Tongue (tissue), 2 donors: Measurements from ENCODE around the gene FAT1. TPM values are rescaled to one million over a fixed set of nuclear protein-coding genes. Genes with fewer than 3 reads are reported as not detected.
A peak's percentile ranks its signal among the peaks of the same experiment; 100 is the strongest.

Experiments
- DNase-seq: peaks from one replicate; pipeline ENCODE4 v3.0.0-alpha.2; 2015
- total RNA-seq: library from RNA; depleted of rRNA; stranded (reverse); fragments of >200 nt; gene quantifications from one replicate; pipeline ENCODE4 v1.2.3, GENCODE V29; 2014

The FAT1 gene
- total RNA-seq, 1 donor from 2014 or later = 151 TPM

- peak; percentile 66 for DNase-seq
These were observed 117.1 kb downstream of the FAT1 start for GRCh38 chr4:186606591-186606992.

DNA sequence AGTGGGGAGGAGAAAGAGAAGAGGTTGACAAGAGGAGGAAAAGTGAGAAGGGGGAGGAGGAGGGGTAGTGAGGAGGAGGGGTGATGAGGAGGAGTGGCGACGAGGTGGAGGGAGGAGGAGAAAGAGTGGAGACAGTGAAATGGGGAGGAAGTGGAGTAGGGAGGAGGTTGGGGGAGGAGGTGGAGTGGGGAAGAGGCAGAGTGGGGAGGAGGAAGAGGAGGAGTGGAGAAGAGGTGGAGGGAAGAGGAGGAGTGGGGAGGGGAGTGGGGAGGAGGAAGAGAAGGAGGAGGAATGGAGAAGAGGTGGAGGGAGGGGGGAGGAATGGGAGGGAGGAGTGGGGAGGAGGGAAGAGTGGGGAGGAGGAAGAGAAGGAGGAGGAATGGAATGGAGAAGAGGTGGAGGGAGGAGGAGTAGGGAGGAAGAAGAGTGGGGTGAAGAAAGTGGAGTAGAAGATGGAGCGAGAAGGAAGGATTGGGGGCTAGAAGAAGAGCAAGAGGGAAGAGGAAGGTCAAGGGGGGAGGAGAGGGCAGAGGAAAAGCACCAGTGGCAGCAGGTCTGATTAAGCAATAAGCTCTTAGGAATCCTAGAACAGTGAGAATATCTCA lies 118.3 kb downstream of the FAT1 start:
- DNase-seq = no peak

- DNase-seq = peak; percentile 49
These were observed 119.4 kb downstream of the FAT1 start for GRCh38 chr4:186604124-186604807.

- no peak for DNase-seq
These were observed 120.7 kb downstream of the FAT1 start for GRCh38 chr4:186602978-186603377.

DNA sequence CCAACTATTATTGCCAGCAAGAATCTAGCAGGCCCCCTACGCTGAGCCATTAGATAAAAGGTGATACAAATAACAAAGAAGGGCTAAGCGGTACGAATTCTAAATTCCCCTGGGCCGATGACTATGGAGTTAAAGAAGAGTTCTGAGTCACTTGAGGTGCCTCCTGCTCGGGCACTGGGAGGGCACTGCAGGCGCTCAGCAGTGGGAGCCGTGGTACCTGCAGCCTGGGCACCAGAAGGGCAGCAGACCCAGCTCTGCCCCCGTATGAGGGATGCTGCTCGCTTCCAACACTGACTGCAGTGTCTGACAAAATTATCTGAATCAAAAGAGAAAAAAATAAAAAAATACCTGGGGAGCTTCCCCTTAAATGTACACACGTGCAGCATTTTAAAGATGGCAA lies 124.2 kb downstream of the FAT1 start:
- DNase-seq = no peak

GRCh38 chr4:186598686-186599085 lies 125.0 kb downstream of the FAT1 start:
- no peak for DNase-seq

GRCh38 chr4:186596850-186597390 lies 126.7 kb downstream of the FAT1 start:
- no peak for DNase-seq

DNA sequence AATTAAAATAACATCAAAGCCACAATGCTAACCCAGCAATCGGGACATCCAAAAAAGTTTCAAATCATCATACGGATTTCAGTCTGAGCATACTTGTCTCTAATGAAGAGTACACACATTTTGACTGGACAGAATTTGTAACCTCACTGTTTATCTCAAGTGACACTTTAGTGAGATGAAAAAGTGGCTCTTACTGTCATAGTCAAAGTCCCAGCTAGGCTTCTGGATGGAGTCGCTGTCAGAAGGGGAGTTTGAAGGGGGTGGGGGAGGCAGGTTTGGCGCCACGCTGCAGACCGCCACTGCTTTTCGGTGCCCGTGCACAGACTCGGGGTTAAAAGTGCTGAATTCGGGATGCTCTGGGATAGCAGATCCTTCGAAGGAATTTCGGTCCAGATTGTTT lies 127.3 kb downstream of the FAT1 start:
- no peak for DNase-seq

DNA sequence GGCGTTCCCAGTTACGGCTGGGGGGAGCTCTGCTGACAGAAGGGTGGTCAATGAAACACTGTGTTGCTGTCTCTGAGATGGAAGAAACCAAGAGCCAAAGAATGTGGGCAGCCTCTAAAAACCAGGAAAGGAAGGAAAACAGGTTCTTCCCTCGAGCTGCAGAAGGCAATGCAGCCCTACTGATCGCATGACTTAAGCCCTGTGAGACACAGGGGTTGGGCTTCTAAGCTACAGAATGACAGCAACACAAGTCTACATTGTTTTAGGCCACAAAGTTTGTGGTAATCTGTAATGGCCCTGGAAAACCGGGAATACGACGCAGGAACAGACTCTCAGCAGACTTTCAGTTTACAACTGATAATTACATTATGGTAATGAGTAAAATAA lies 130.1 kb downstream of the FAT1 start:
- no peak for DNase-seq

DNA sequence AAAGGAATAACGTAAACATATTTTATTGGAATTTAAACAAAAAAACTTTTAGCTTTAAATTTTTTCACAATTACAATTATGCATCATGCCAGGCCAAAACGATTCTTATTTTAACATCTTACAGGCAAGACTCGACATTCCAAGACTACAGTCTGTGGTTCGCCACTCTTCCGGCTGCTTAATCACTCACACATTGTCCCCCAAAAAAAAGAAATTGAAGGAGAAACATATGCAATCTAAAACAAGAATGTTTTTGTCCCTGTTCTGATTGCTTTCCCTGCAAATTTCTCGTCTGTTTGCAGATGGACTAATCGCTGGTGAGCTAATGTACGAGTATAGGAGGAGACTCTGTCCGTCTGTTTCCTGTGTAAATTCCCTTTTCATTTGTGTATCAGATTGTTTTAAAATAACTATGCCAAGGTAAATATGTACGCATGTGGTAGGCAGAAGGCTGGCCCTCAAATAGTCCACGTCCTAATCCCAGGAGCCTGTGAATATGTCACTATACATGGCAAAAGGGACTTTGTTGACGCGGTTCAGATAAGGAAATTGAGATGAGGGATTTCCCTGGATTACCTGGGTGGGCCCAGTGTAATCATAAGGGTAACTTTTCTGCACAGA lies 130.6 kb downstream of the FAT1 start:
- no peak for DNase-seq

DNA sequence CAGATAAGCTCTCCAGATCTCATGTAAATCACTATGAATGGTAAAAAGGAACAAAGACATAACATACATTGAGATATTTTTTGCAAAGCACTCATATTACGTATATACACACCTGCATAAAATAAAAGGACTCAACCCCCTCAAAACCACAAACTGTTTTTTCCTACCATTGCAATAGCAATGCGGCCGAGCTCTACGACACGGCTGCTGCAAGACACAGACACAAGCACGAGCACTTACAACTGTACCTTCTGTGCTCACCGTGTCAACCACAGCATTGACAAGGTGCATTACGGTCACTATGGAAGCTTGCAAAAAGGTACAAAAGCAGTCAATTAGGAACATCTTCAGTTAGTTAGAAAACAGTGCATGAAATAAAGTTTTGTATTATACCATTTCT lies 131.2 kb downstream of the FAT1 start:
- DNase-seq = no peak

DNA sequence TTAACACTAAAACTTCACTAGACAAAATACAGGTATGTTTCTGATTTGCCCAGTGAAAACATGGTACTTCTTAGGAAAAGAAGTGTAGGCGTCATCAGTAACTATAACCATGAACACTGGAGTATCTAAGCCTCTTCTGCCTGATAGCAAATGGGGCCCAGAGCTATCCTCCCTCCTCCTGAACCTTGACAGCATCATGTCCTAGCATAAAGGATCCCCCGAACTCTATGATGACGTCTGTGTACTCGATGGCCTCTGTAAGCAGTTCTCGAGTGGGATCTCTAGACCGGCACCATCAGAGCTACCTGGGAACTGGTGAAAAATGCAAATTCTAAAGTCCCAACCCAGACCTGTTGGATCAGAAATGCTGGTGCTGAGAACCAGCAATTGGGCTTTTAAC lies 132.0 kb downstream of the FAT1 start:
- DNase-seq = no peak

GRCh38 chr4:186588503-186588902 lies 135.2 kb downstream of the FAT1 start:
- DNase-seq = no peak

- peak; percentile 82 for DNase-seq
These were observed 136.1 kb downstream of the FAT1 start for GRCh38 chr4:186587416-186588018.

GRCh38 chr4:186586205-186586604 lies 137.5 kb downstream of the FAT1 start:
- peak; percentile 11 for DNase-seq

DNA sequence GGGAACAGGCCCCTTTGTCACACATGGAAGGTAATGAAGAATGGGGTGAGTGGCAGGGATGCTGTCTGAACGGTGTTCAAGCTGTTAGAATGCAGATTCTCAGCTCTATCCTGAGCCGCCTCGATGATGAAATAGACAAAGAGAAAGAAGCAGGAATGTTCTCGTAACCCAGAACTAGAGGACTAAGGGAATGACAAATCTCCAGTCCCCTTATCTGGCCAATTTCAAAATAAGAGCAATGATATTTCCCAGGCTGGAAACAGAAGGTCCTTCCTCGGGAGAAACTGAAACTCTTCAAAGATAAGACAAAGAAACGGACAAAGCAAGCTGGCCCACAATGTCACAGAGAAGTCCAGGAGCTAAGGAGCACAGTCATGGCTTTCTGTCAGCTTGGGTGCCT lies 138.7 kb downstream of the FAT1 start:
- no peak for DNase-seq

- no peak for DNase-seq
These were observed 142.2 kb downstream of the FAT1 start for GRCh38 chr4:186581421-186581820.

GRCh38 chr4:186580669-186581068 lies 143.0 kb downstream of the FAT1 start:
- DNase-seq = no peak

DNA sequence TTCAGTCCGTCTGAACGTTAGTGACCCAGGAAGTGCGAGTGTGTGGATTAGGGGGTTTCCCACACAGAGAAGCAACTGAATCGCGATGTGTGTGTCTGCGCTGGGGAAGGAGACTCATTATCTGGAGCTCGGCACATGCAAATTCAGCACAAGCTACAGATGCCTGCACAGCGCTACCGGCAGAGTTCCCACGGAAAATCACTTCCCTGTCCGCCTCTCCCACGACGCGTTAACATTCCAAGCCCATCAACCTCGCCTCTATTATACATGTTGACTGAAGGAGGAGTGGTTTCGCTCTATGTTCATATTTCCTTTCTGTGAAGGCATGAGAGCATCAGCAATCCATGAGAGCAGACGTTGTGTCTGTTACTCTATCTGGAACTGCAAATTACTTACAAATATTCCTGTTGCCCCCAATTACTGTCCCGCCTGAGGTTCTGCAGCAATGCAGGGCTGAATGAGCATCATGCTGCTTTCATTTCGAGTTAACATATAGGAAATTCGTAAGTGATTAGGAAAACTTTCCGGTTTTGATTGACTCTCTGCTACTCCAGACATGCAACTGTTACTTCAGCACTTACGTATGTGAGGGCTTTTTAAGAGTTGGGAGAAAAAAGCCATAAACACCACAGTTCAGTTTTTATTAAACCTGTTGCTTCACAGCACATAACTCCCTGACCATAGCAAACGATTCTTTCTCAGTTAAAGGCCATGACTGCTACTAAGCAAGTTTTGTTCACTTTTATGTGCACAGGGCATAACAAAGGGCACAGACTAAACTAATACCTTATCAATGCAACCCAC lies 153.3 kb downstream of the FAT1 start:
- peak; percentile 44 for DNase-seq

DNA sequence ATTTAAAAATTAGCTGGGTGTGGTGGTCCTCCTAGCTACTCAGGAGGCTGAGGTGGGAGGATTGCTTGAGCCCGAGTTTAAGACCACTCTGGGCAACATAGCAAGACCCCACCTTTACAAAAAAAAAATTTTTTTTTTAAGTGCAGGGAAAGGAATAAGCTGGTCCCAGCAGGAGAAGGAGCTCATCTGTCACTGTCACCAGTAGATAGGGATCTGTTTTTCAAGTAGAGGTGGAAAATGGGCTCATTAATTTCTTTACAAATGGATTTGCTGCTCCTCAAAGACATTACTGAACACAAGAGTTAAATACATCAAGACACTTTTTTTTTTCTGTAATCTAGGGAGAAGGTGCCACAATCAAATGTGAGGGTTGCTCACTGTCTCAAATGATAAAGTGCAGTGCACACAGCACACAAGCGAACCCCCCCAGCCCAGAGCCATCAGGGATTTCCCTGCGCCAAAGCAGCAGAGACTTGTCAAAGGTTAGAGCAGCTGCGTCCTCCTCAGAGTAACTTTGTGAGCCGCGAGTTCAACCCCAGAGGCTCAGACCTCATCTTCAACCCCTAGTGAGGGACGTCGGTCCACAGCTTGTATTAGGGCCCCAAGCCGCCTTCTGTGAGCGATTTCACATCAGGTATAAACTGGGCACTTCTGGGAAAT lies 154.0 kb downstream of the FAT1 start:
- DNase-seq = no peak

DNA sequence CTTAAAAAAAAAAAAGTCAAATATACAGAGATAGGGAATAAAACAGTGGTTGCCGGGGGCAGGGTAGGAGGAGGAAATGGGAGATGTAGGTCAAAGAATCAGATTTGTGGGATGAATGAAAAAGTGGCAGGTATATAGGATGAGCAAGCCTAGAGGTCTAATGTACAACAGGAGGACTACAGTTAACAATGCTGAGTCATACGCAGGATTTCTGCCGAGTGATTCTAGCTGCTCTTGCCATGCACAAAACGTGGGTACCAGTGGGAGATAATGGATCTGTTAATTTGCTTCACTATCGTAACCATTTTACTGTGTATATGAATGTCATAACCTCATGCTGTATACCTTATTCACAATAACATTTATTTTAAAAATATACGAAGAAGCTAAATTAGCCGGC lies 157.6 kb downstream of the FAT1 start:
- DNase-seq = no peak

GRCh38 chr4:186563761-186564160 lies 159.9 kb downstream of the FAT1 start:
- no peak for DNase-seq
